Activated T-cell treated with anti-CD3 and anti-CD28 coated beads, Interleukin-2, amount 50 U/mL, for 72 hours (primary cell): ENCODE results near the gene PHF1. TPM values are rescaled to one million over a fixed set of nuclear protein-coding genes. Genes with fewer than 3 reads are reported as not detected.

Experiments
- ATAC-seq, 2 donors: fragments of 150-1000 bp; cut with Tn5 transposase; replicated peaks in 1 of 2; 2 replicates each; pipeline ENCODE4 v1.10.0; 2021; ENCODE audit warnings: moderate library complexity in 2 of 2, mild to moderate bottlenecking in 1 of 2
- DNase-seq, 2 donors: peaks; one replicate each; pipeline ENCODE4 v3.0.0; 2021 to 2022; ENCODE audit warnings: mixed read lengths in 1 of 2
- H3K27ac Mint-ChIP-seq: one replicate; pipeline ENCODE4 v1.8.0; 2022; ENCODE audit warnings: mild to moderate bottlenecking, moderate library complexity, mixed read lengths
- H3K27me3 Mint-ChIP-seq: one replicate; pipeline ENCODE4 v1.8.0; 2022; ENCODE audit warnings: low read depth, mixed read lengths
- H3K36me3 Mint-ChIP-seq, 2 donors: one replicate each; pipeline ENCODE4 v1.8.0; 2022; ENCODE audit warnings: mixed read lengths in 2 of 2, mild to moderate bottlenecking in 1 of 2; ENCODE audit not compliant: insufficient read depth in 2 of 2
- H3K4me1 Mint-ChIP-seq: one replicate; pipeline ENCODE4 v1.8.0; 2022; ENCODE audit warnings: low read depth, mixed read lengths
- H3K4me3 Mint-ChIP-seq, 2 donors: one replicate each; pipeline ENCODE4 v1.8.0; 2022; ENCODE audit warnings: mild to moderate bottlenecking in 2 of 2, mixed read lengths in 2 of 2, moderate library complexity in 2 of 2
- H3K9me3 Mint-ChIP-seq, 2 donors: one replicate each; pipeline ENCODE4 v1.8.0; 2022; ENCODE audit warnings: mixed read lengths in 2 of 2
- total RNA-seq, 2 donors: library from RNA; stranded (reverse); gene quantifications; one replicate each; pipeline ENCODE4 v1.2.3, GENCODE V29; 2022

The PHF1 gene
- total RNA-seq, 2 donors from 2014 or later = 65.2 to 77.3 TPM

DNA sequence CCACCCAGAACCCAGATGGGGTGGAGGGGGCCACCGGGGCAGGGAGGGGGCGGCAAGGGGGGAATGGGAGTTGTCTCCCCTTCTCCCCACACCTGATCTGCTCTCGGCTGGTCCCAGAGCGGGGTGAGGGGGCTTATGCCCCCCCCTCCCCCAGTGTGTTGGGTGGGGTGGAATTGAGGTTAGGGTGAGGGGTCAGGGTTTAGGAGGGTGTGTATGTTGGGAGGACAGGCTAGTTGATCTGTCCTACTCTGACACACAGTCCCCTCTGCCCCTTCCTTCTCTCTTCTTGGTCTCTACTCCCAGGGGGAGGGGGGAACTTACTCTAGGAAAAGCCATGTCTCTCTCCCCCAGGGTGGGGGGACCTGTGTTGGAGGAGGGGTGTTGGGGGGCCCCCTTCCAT is 41.7 kb downstream of the PHF1 start:
- no peak overlapping the region for H3K27ac Mint-ChIP-seq
- H3K27me3 Mint-ChIP-seq = no peaks in the 10 kb centered on the region
- no peak overlapping the region for H3K4me3 Mint-ChIP-seq
- H3K36me3 Mint-ChIP-seq = peaks cover 2 to 5% of the 10 kb centered on the region in 2 donors
- H3K4me1 Mint-ChIP-seq = peaks cover 31% of the 10 kb centered on the region
- no peaks in the 10 kb centered on the region for H3K9me3 Mint-ChIP-seq
- ATAC-seq = no peak
- DNase-seq = no peak

GRCh38 chr6:33453393-33454008 is 42.7 kb downstream of the PHF1 start:
- peaks cover 29% of the 10 kb centered on the region for H3K4me1 Mint-ChIP-seq
- H3K36me3 Mint-ChIP-seq = peaks cover 2 to 6% of the 10 kb centered on the region in 2 donors
- ATAC-seq (no peak), DNase-seq (no peak)
- no peaks in the 10 kb centered on the region for H3K27me3 Mint-ChIP-seq
- H3K4me3 Mint-ChIP-seq = peak overlapping the region; percentile 93 to 100
- H3K27ac Mint-ChIP-seq = peak overlapping the region; percentile 99
- H3K9me3 Mint-ChIP-seq = no peaks in the 10 kb centered on the region

GRCh38 chr6:33454009-33454946 is 43.5 kb downstream of the PHF1 start, which contains the start of gene ZBTB9:
ZBTB9 (plus strand) TSS chr6:33454576; CDS start chr6:33455101, 525 bp downstream.
- H3K4me1 Mint-ChIP-seq = peaks cover 24% of the 10 kb centered on the region
- H3K36me3 Mint-ChIP-seq = peaks cover 2 to 5% of the 10 kb centered on the region in 2 donors
- no peaks in the 10 kb centered on the region for H3K9me3 Mint-ChIP-seq
- ATAC-seq (peak; percentile 99), DNase-seq (peak; percentile 96 to 97)
- H3K27ac Mint-ChIP-seq = peak within 1 kb of the TSS; percentile 99
- peak within 1 kb of the TSS; percentile 93 to 100 for H3K4me3 Mint-ChIP-seq
- no peaks in the 10 kb centered on the region for H3K27me3 Mint-ChIP-seq

DNA sequence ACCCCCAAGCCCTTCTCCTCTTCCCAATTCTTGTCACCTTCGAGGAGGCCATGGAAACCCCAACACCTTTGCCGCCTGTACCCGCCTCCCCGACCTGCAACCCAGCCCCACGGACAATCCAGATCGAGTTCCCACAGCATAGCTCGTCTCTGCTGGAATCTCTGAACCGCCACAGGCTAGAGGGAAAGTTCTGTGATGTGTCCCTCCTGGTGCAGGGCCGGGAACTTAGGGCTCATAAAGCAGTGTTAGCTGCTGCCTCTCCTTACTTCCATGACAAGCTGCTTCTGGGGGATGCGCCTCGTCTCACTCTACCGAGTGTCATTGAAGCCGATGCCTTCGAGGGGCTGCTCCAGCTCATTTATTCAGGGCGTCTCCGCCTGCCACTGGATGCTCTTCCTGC is 44.2 kb downstream of the PHF1 start:
- peak overlapping the region; percentile 93 to 100 for H3K4me3 Mint-ChIP-seq
- ATAC-seq (no peak), DNase-seq (no peak)
- peaks cover 2 to 5% of the 10 kb centered on the region in 2 donors for H3K36me3 Mint-ChIP-seq
- peaks cover 24% of the 10 kb centered on the region for H3K4me1 Mint-ChIP-seq
- H3K27me3 Mint-ChIP-seq = no peaks in the 10 kb centered on the region
- H3K9me3 Mint-ChIP-seq = no peaks in the 10 kb centered on the region
- peak overlapping the region; percentile 71 for H3K27ac Mint-ChIP-seq

DNA sequence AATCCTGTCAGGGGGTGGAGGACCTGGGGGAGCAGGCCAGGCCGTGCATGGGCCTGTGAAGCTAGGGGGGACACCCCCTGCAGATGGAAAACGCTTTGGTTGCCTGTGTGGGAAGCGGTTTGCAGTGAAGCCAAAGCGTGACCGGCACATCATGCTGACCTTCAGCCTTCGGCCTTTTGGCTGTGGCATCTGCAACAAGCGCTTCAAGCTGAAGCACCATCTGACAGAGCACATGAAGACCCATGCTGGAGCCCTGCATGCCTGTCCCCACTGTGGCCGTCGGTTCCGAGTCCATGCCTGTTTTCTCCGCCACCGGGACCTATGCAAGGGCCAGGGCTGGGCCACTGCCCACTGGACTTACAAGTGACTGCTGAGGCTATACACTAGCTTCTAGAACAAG is 45.3 kb downstream of the PHF1 start:
- Mint-ChIP-seq H3K9me3 (no peaks in the 10 kb centered on the region), H3K4me1 (peaks cover 24% of the 10 kb centered on the region), H3K36me3 (peaks cover 2 to 5% of the 10 kb centered on the region in 2 donors), H3K4me3 (peak overlapping the region in 1 of 2 donors; percentile 37), H3K27ac (no peak overlapping the region), H3K27me3 (no peaks in the 10 kb centered on the region)
- ATAC-seq = no peak
- no peak for DNase-seq

GRCh38 chr6:33458676-33459075 is 47.9 kb downstream of the PHF1 start:
- no peak overlapping the region for H3K4me3 Mint-ChIP-seq
- no peak for DNase-seq
- H3K9me3 Mint-ChIP-seq = no peaks in the 10 kb centered on the region

DNA sequence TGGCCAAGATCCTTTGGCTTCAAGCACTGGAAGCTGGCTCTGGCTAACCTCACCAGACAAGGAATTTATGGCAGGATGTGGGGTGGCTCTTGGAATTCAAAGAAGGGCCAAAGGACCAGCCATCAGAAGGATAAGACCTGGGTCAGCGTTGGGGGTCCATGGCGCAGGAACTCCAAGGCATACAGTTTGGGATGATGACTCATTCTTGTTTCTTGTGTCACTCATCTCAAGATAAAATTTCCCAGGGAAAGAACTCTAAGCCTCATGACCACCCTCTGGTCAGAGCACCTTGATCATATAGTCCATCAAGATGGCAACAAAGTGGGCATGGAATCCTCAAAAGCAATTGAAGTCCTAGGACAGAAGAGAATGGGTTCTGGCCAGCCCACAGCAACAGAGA is 48.4 kb downstream of the PHF1 start:
- ATAC-seq = no peak
- Mint-ChIP-seq H3K4me3 (no peak overlapping the region), H3K27me3 (no peaks in the 10 kb centered on the region), H3K9me3 (no peaks in the 10 kb centered on the region), H3K27ac (no peak overlapping the region), H3K36me3 (peaks cover 2 to 5% of the 10 kb centered on the region in 2 donors), H3K4me1 (peaks cover 10% of the 10 kb centered on the region)
- no peak for DNase-seq

More at GRCh38 chr6:33458676-33459075, 47.9 kb downstream of the PHF1 start:
- Mint-ChIP-seq H3K27me3 (no peaks in the 10 kb centered on the region), H3K4me1 (peaks cover 13% of the 10 kb centered on the region), H3K36me3 (peaks cover 2 to 5% of the 10 kb centered on the region in 2 donors), H3K27ac (no peak overlapping the region)
- no peak for ATAC-seq

Other genes starting within 250 kb of the PHF1 start
- 1 to 10 TPM; 2.5 to 3.2 TPM for gene COL11A2, start 218.5 kb upstream of the PHF1 start, total RNA-seq
- 10 to 100 TPM; 55.6 to 57.5 TPM for gene RXRB, start 210.3 kb upstream of the PHF1 start, total RNA-seq
- gene SLC39A7, start 210.1 kb upstream of the PHF1 start, total RNA-seq = 10 to 100 TPM; 56.1 to 58.3 TPM
- 10 to 100 TPM; 35.8 to 36.0 TPM for gene HSD17B8, start 206.4 kb upstream of the PHF1 start, total RNA-seq
- 10 to 100 TPM; 30.1 to 37.7 TPM for gene RING1, start 202.5 kb upstream of the PHF1 start, total RNA-seq
- 10 to 100 TPM; 50.7 to 54.9 TPM for gene VPS52, start 139.1 kb upstream of the PHF1 start, total RNA-seq
- gene RPS18, start 138.9 kb upstream of the PHF1 start, total RNA-seq = 1,000 to 10,000 TPM; 4,335 to 4,825 TPM
- gene B3GALT4, start 133.9 kb upstream of the PHF1 start, total RNA-seq = 10 to 100 TPM; 10.1 to 14.2 TPM
- 10 to 100 TPM; 46.6 to 54.0 TPM for gene WDR46, start 121.8 kb upstream of the PHF1 start, total RNA-seq
- gene PFDN6, start 121.4 kb upstream of the PHF1 start, total RNA-seq = 10 to 100 TPM; 41.9 to 54.6 TPM
- gene RGL2, start 112.1 kb upstream of the PHF1 start, total RNA-seq = 10 to 100 TPM; 34.3 to 43.7 TPM
- gene TAPBP, start 96.9 kb upstream of the PHF1 start, total RNA-seq = 100 to 1,000 TPM; 180 to 210 TPM
- gene ZBTB22, start 93.3 kb upstream of the PHF1 start, total RNA-seq = 10 to 100 TPM; 14.9 to 16.1 TPM
- gene DAXX, start 88.1 kb upstream of the PHF1 start, total RNA-seq = 10 to 100 TPM; 56.5 to 61.3 TPM
- gene KIFC1, start 19.2 kb upstream of the PHF1 start, total RNA-seq = 10 to 100 TPM; 91.7 to 96.3 TPM
- 100 to 1,000 TPM; 212 to 222 TPM for gene CUTA, start 7.1 kb downstream of the PHF1 start, total RNA-seq
- gene SYNGAP1, start 9.1 kb downstream of the PHF1 start, total RNA-seq = 10 to 100 TPM; 86.9 to 91.5 TPM
- 10 to 100 TPM; 10.2 to 13.6 TPM for gene ZBTB9, start 43.6 kb downstream of the PHF1 start, total RNA-seq
- 10 to 100 TPM; 54.9 to 55.4 TPM for gene BAK1, start 169.3 kb downstream of the PHF1 start, total RNA-seq
- gene ITPR3, start 210.3 kb downstream of the PHF1 start, total RNA-seq = 10 to 100 TPM; 49.9 to 52.5 TPM